ENCODE data around the gene RMP24.
A peak's percentile ranks its signal among the peaks of the same experiment; 100 is the strongest.

RMP24 gene

DNA sequence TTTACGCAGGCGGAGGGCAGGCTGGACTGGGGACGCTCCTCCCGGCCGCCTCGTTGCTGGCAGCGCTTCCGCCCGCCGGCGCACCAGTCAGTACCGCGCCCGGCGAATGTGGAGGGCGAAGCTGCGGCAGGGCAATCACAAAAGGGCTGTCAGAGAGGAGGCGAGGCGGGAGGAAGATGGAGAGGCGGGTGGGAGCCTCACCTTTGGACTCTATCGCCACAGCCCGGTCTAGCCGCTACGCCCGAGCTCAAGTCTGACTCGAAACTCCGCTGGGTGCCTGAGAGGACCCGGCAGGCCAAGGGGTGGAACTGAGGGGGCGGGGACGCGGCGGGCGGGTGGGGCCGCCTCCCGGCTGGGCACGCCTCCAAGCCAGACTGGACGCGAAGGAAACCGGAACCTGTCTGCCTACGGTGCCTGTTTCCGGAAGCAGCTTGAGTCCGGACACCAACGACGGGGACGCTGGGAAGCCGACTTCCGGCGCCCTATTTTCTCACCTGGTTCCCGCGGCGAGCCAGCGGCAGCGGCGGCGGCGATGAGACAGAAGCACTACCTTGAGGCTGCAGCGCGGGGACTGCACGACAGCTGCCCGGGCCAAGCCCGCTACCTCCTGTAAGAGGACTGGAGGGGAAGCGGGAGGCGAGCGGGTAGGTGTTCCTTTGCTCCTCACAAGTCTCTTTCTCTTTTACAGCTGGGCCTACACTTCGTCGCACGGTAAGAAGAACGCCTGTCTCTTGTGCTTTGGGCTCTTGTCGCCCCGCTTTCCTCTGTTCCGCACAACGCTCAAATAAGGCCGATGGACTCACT, at the start of gene RMP24:
TSS of gene RMP24 (plus strand) at position 483 of the 804 bp plus-strand sequence.
- H3K36me3 Mint-ChIP-seq (ENCODE audit: insufficient read depth, unreplicated experiment): peaks cover 25% of the 10 kb centered on the region
- BruUV-seq (replicated peaks): no TSS peak
- H3K9me3 Mint-ChIP-seq (ENCODE audit: unreplicated experiment): no peaks in the 10 kb centered on the region
- POLR2A ChIA-PET: interaction anchor here (0.6 kb wide), 1 partner anchor 12 kb away, joined by 5 read pairs; no protein-coding TSS in a partner anchor
- H3K4me3 Mint-ChIP-seq (ENCODE audit: unreplicated experiment): peak within 1 kb of the TSS; percentile 92
- peak within 1 kb of the TSS; percentile 92 for H3K27ac Mint-ChIP-seq (ENCODE audit: unreplicated experiment)
- peak; percentile 88 to 91 for DNase-seq
- no peaks in the 10 kb centered on the region for H3K27me3 Mint-ChIP-seq (ENCODE audit: insufficient read depth, unreplicated experiment)
- TF ChIP-seq, protein P1, sequence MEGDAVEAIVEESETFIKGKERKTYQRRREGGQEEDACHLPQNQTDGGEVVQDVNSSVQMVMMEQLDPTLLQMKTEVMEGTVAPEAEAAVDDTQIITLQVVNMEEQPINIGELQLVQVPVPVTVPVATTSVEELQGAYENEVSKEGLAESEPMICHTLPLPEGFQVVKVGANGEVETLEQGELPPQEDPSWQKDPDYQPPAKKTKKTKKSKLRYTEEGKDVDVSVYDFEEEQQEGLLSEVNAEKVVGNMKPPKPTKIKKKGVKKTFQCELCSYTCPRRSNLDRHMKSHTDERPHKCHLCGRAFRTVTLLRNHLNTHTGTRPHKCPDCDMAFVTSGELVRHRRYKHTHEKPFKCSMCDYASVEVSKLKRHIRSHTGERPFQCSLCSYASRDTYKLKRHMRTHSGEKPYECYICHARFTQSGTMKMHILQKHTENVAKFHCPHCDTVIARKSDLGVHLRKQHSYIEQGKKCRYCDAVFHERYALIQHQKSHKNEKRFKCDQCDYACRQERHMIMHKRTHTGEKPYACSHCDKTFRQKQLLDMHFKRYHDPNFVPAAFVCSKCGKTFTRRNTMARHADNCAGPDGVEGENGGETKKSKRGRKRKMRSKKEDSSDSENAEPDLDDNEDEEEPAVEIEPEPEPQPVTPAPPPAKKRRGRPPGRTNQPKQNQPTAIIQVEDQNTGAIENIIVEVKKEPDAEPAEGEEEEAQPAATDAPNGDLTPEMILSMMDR (IDR thresholded peaks at IDR 0.05; ENCODE audit: insufficient read depth in 1 of 2, low read depth in 1 of 2, low read length in 1 of 2, severe bottlenecking in 1 of 2, unreplicated experiment in 1 of 2): no peak
- Histone ChIP-seq H3K36me3 (ENCODE audit: control insufficient read depth, insufficient read depth, low read length) (no peaks in the 10 kb centered on the region), H3K9me3 (no peaks in the 10 kb centered on the region), H3K4me1 (no peaks in the 10 kb centered on the region), H3K27me3 (replicated peaks; ENCODE audit: control insufficient read depth, insufficient read depth, low read length) (no peaks in the 10 kb centered on the region), H3K4me3 (ENCODE audit: low read depth, low read length) (peak within 1 kb of the TSS; percentile 58)
- peaks cover 8% of the 10 kb centered on the region for H3K4me1 Mint-ChIP-seq (ENCODE audit: low read depth, unreplicated experiment)
- intact Hi-C loops (cut with micrococcal nuclease; ENCODE audit: unreplicated experiment): loop anchor here (5.0 kb wide), 1 partner anchor 95 kb away; the partner anchor contains the start of gene RPRD1A
- CTCF ChIA-PET: interaction anchor here (0.5 kb wide), 1 partner anchor 86 kb away, joined by 4 read pairs; no protein-coding TSS in a partner anchor

DNA sequence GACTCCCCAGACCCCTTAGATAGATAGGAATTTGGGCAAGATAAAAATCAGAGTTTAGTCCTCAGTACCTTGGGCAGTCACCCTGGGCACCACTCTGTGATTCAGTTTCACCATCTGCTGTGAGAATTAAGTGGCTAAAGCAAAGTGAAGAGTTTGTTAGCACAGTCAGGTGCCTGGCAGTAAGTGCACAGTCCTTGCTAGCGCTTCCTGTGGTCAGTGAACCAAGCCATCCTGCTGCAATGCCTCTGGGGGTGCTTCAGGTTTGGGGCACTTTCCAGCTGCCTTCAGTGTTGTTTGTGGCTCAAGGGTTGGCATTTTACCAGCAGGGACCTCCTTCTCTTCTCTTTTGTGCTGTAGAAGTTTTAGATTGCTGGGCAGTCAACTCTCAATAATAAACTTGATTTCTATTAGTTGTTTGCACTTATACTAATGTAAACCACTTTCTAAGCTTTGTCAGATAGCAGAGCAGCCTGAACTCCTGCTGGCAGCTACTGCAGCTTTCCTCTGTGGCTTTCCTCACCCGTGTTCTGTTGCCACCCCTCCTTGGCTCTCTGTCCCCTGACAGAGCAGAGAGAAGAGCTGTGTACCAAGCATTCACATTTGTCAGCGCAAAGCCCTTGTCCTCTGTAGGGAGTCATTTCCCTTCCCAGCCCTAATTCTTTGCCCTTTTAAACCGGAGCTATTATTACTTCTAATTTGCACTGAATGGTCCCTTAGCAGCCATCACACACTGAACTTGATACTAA, 48.4 kb upstream of the RMP24 start:
- no peak overlapping the region for H3K4me3 Mint-ChIP-seq (ENCODE audit: unreplicated experiment)
- no peak overlapping the region for H3K27ac Mint-ChIP-seq (ENCODE audit: unreplicated experiment)
- Histone ChIP-seq H3K27me3 (replicated peaks; ENCODE audit: control insufficient read depth, insufficient read depth, low read length) (no peaks in the 10 kb centered on the region), H3K4me1 (no peaks in the 10 kb centered on the region), H3K4me3 (ENCODE audit: low read depth, low read length) (no peak overlapping the region), H3K9me3 (no peaks in the 10 kb centered on the region), H3K36me3 (ENCODE audit: control insufficient read depth, insufficient read depth, low read length) (no peaks in the 10 kb centered on the region)
- no peaks in the 10 kb centered on the region for H3K27me3 Mint-ChIP-seq (ENCODE audit: insufficient read depth, unreplicated experiment)
- DNase-seq: no peak
- H3K9me3 Mint-ChIP-seq (ENCODE audit: unreplicated experiment): no peaks in the 10 kb centered on the region
- no TSS peak for BruUV-seq (replicated peaks)
- H3K36me3 Mint-ChIP-seq (ENCODE audit: insufficient read depth, unreplicated experiment): no peaks in the 10 kb centered on the region
- TF ChIP-seq, protein P1 (IDR thresholded peaks at IDR 0.05; ENCODE audit: insufficient read depth in 1 of 2, low read depth in 1 of 2, low read length in 1 of 2, severe bottlenecking in 1 of 2, unreplicated experiment in 1 of 2): no peak
- ChIA-PET POLR2A (no interaction called here), CTCF (no interaction called here)
- intact Hi-C loops (cut with micrococcal nuclease; ENCODE audit: unreplicated experiment): no loop called here
- H3K4me1 Mint-ChIP-seq (ENCODE audit: low read depth, unreplicated experiment): no peaks in the 10 kb centered on the region

DNA sequence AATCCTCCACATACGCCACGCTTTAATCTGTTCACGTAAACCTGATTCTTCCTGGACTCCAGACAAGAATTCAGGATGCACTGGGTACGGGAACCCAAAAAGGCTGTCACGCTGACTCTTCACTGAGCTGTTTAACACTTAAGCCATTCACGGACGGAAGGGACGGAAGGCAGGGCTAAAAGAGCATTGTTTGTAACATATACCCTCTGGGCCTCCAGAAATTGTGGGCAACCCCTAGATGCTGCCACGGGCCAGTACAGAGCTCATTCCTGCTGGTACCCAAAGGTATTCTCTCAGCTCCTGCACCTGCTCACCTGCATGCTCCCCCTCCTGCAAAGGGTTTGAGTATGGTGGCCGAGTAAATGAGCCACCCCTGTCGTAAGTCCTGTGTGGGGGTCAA, 45.6 kb upstream of the RMP24 start:
- H3K27ac Mint-ChIP-seq (ENCODE audit: unreplicated experiment): no peak overlapping the region
- intact Hi-C loops (cut with micrococcal nuclease; ENCODE audit: unreplicated experiment): no loop called here
- H3K4me3 Mint-ChIP-seq (ENCODE audit: unreplicated experiment): no peak overlapping the region
- no peak for DNase-seq
- H3K4me1 Mint-ChIP-seq (ENCODE audit: low read depth, unreplicated experiment): no peaks in the 10 kb centered on the region
- no peaks in the 10 kb centered on the region for H3K9me3 Mint-ChIP-seq (ENCODE audit: unreplicated experiment)
- no peak overlapping the region for H3K4me3 ChIP-seq (ENCODE audit: low read depth, low read length)
- no peaks in the 10 kb centered on the region for H3K27me3 ChIP-seq (replicated peaks; ENCODE audit: control insufficient read depth, insufficient read depth, low read length)
- no peaks in the 10 kb centered on the region for H3K27me3 Mint-ChIP-seq (ENCODE audit: insufficient read depth, unreplicated experiment)
- H3K9me3 ChIP-seq: no peaks in the 10 kb centered on the region
- no TSS peak for BruUV-seq (replicated peaks)
- ChIA-PET CTCF (no interaction called here), POLR2A (no interaction called here)
- no peaks in the 10 kb centered on the region for H3K36me3 ChIP-seq (ENCODE audit: control insufficient read depth, insufficient read depth, low read length)
- H3K4me1 ChIP-seq: no peaks in the 10 kb centered on the region
- no peaks in the 10 kb centered on the region for H3K36me3 Mint-ChIP-seq (ENCODE audit: insufficient read depth, unreplicated experiment)
- TF ChIP-seq, protein P1 (IDR thresholded peaks at IDR 0.05; ENCODE audit: insufficient read depth in 1 of 2, low read depth in 1 of 2, low read length in 1 of 2, severe bottlenecking in 1 of 2, unreplicated experiment in 1 of 2): no peak

Data from Caco-2 (cell line).